Keratinocyte (primary cell): Measurements from ENCODE around the gene KXD1.

Experiments
- CTCF ChIP-seq, 3 experiments: IDR thresholded peaks in 1 of 3; conservative IDR thresholded peaks in 1 of 3; optimal IDR thresholded peaks in 1 of 3; 2 replicates in 2 of 3; 3 replicates in 1 of 3; pipeline versions ENCODE3 to v1.5.1; 2011; ENCODE audit warnings: low read length in 3 of 3, mild to moderate bottlenecking in 3 of 3, moderate library complexity in 2 of 3, control low read depth in 1 of 3, inconsistent platforms in 1 of 3; ENCODE audit not compliant: insufficient read depth in 2 of 3; ENCODE audit errors: extremely low read depth in 1 of 3
- EZH2 ChIP-seq: IDR thresholded peaks from one replicate; pipeline ENCODE4 v1.6.1; 2012; ENCODE audit warnings: inconsistent platforms, mild to moderate bottlenecking, low read length, moderate library complexity

GRCh38 chr19:18558202-18558555 lies 509 bp downstream of the KXD1 start:
- no peak for TF ChIP-seq CTCF (optimal IDR thresholded peaks at IDR 0.05 in 1 of 3, IDR thresholded peaks at IDR 0.05 in 1 of 3, conservative IDR thresholded peaks at IDR 0.05 in 1 of 3; ENCODE audit: extremely low read depth in 1 of 3, insufficient read depth in 2 of 3, low read length in 3 of 3)
- TF ChIP-seq EZH2: no peak
